Type B pancreatic cell (in vitro differentiated cells): ENCODE results near the gene OPRM1. TPM values are rescaled to one million over a fixed set of nuclear protein-coding genes. Genes with fewer than 3 reads are reported as not detected.

Source experiments
- DNase-seq: peaks from one replicate; pipeline ENCODE4 v3.0.0; 2021; ENCODE audit warnings: mixed read lengths; ENCODE audit not compliant: unreplicated experiment; ENCODE audit errors: extremely low spot score
- H3K27ac Mint-ChIP-seq: 2 replicates; pipeline ENCODE4 v1.8.0; 2021; ENCODE audit warnings: mild to moderate bottlenecking, mixed read lengths
- H3K27me3 Mint-ChIP-seq: 2 replicates; pipeline ENCODE4 v1.8.0; 2021; ENCODE audit warnings: mixed read lengths
- H3K36me3 Mint-ChIP-seq: 2 replicates; pipeline ENCODE4 v1.8.0; 2021; ENCODE audit warnings: mixed read lengths
- H3K4me1 Mint-ChIP-seq: one replicate; pipeline ENCODE4 v1.8.0; 2021; ENCODE audit warnings: mixed read lengths; ENCODE audit not compliant: unreplicated experiment
- H3K4me3 Mint-ChIP-seq: 2 replicates; pipeline ENCODE4 v1.8.0; 2021; ENCODE audit warnings: mild to moderate bottlenecking, mixed read lengths
- H3K9me3 Mint-ChIP-seq: 2 replicates; pipeline ENCODE4 v1.8.0; 2021; ENCODE audit warnings: mixed read lengths
- total RNA-seq: library from RNA; stranded (reverse); gene quantifications from 2 replicates; pipeline ENCODE4 v1.2.1, GENCODE V29; 2021; ENCODE audit warnings: low replicate concordance
- TF ChIP-seq, protein P1 (sequence below): fragments of 200-600 bp; sonication (generic); conservative IDR thresholded peaks from 2 replicates; pipeline ENCODE4 v1.5.0; 2021; ENCODE audit warnings: antibody characterized with exemption, mild to moderate bottlenecking

Gene OPRM1
- total RNA-seq, 1 donor from 2014 or later, result not detected

DNA sequence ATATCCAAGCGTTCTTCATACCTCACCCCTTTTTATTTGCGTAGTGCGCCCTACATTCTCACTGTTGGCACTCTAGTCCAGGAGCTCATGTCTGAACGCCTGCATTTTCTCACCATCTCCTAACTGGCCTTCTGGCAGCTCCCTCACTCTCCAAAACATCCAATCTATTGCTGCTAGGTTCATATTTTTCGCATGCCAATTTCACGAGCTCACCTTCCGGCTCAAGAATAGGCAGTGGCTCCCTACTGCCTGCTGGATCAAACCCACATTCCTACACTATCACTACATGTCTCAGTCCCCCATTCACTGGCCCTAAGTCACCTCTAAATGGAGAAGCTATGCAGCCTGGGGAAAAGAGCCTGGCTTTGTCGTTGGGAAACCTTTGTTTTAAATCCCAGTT, 202.5 kb downstream of the OPRM1 start:
- Mint-ChIP-seq H3K27me3 (no peaks in the 10 kb centered on the region), H3K9me3 (no peaks in the 10 kb centered on the region), H3K4me3 (no peak overlapping the region), H3K4me1 (no peaks in the 10 kb centered on the region), H3K36me3 (no peaks in the 10 kb centered on the region), H3K27ac (no peak overlapping the region)
- TF ChIP-seq, protein P1, sequence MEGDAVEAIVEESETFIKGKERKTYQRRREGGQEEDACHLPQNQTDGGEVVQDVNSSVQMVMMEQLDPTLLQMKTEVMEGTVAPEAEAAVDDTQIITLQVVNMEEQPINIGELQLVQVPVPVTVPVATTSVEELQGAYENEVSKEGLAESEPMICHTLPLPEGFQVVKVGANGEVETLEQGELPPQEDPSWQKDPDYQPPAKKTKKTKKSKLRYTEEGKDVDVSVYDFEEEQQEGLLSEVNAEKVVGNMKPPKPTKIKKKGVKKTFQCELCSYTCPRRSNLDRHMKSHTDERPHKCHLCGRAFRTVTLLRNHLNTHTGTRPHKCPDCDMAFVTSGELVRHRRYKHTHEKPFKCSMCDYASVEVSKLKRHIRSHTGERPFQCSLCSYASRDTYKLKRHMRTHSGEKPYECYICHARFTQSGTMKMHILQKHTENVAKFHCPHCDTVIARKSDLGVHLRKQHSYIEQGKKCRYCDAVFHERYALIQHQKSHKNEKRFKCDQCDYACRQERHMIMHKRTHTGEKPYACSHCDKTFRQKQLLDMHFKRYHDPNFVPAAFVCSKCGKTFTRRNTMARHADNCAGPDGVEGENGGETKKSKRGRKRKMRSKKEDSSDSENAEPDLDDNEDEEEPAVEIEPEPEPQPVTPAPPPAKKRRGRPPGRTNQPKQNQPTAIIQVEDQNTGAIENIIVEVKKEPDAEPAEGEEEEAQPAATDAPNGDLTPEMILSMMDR, result no peak
- DNase-seq, result no peak

- H3K27me3 Mint-ChIP-seq, result no peaks in the 10 kb centered on the region
- no peak for DNase-seq
- H3K4me3 Mint-ChIP-seq, result no peak overlapping the region
- H3K27ac Mint-ChIP-seq, result no peak overlapping the region
- TF ChIP-seq, protein P1, result no peak
- H3K36me3 Mint-ChIP-seq, result no peaks in the 10 kb centered on the region
- peaks cover 8% of the 10 kb centered on the region for H3K4me1 Mint-ChIP-seq
- H3K9me3 Mint-ChIP-seq, result no peaks in the 10 kb centered on the region
Observed at GRCh38 chr6:154242617-154243357, 203.7 kb downstream of the OPRM1 start.

DNA sequence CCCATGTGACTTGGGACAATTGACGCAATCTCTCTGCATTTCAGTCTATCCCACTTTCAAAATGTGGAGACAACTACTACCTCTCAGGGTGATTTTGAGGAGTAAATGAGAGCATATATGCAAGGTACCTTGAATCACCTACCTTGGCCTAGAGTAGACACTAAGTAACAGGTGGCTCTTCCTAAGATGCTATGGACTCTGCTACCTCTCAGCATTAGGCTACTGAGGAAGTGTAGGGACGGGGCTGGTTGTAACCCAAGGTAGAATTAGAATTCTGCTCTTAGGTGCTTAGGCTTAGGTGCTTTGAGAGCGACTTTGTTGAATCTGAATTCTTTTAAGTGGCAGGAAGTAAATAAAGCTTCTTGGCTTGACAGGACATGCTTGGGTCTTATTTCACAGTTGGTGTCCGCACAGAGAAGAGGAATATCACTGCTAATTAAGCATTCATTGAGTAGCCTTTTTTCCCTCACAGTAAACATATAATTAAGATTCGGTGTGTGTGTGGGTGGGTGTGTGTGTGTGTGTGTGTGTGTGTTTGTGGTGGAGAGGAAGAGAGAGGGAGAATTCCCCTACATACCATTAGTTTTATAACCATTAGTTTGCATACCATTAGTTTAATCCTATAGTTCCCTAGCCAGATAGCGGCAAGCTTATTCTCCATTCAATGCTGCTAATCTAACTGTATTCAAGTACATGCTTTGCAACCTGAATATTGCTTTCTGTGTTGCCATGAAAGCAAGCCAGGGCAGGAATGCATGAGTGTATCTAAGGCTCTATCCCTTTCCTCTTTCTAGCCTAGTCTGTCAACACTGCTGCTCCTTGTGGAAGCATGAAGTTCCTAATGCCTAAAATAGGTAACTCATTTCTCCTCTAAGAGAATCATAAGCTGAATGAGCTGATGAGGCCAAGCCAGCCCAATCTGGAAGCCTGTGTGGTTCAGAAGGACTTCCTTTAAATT, 205.0 kb downstream of the OPRM1 start:
- TF ChIP-seq, protein P1, result no peak
- H3K27ac Mint-ChIP-seq, result no peak overlapping the region

GRCh38 chr6:154245506-154245905, 206.5 kb downstream of the OPRM1 start:
- Mint-ChIP-seq H3K36me3 (no peaks in the 10 kb centered on the region), H3K4me1 (peaks cover 8% of the 10 kb centered on the region), H3K9me3 (no peaks in the 10 kb centered on the region), H3K27me3 (no peaks in the 10 kb centered on the region), H3K27ac (no peak overlapping the region), H3K4me3 (no peak overlapping the region)
- DNase-seq, result no peak
- TF ChIP-seq, protein P1, result no peak

More for the DNA sequence above, 205.0 kb downstream of the OPRM1 start:
- H3K4me1 Mint-ChIP-seq, result peaks cover 8% of the 10 kb centered on the region
- no peak overlapping the region for H3K4me3 Mint-ChIP-seq
- no peaks in the 10 kb centered on the region for H3K27me3 Mint-ChIP-seq
- no peak for DNase-seq
- H3K9me3 Mint-ChIP-seq, result no peaks in the 10 kb centered on the region
- no peaks in the 10 kb centered on the region for H3K36me3 Mint-ChIP-seq

- Mint-ChIP-seq H3K4me1 (peaks cover 8% of the 10 kb centered on the region), H3K9me3 (no peaks in the 10 kb centered on the region), H3K4me3 (peak overlapping the region; percentile 5), H3K27me3 (peaks cover 3% of the 10 kb centered on the region), H3K36me3 (no peaks in the 10 kb centered on the region), H3K27ac (no peak overlapping the region)
- TF ChIP-seq, protein P1, result no peak
- no peak for DNase-seq
Observed at GRCh38 chr6:154246723-154247118, 207.7 kb downstream of the OPRM1 start.
